Breast epithelium (tissue), 3 donors: ENCODE results near the gene METTL24.

Source experiments
- CTCF ChIP-seq, 3 donors: fragments of 450-650 bp; IDR thresholded peaks; one replicate each; pipeline ENCODE4 v1.5.1; 2016 to 2017; ENCODE audit warnings: antibody characterized with exemption in 3 of 3, mild to moderate bottlenecking in 3 of 3, moderate library complexity in 3 of 3
- POLR2A ChIP-seq: fragments of 450-650 bp; IDR thresholded peaks from one replicate; pipeline ENCODE4 v1.6.1; 2016; ENCODE audit warnings: antibody characterized with exemption, mild to moderate bottlenecking, moderate library complexity

GRCh38 chr6:110298411-110298810, 59.7 kb downstream of the METTL24 start:
- no peak for TF ChIP-seq CTCF (IDR thresholded peaks at IDR 0.05)
- no peak for TF ChIP-seq POLR2A
